ENCODE results near the gene HMCN1.

GRCh38 chr1:185823467-185823866 is 89.3 kb downstream of the HMCN1 start:
- TF ChIP-seq CTCF (IDR thresholded peaks at IDR 0.05) (no peak), EP300 (IDR thresholded peaks at IDR 0.05) (no peak), POLR2A (IDR thresholded peaks at IDR 0.05; ENCODE audit: low read depth) (no peak), POLR2AphosphoS5 (IDR thresholded peaks at IDR 0.05) (no peak)

Measured in esophagus muscularis mucosa (tissue), 4 donors.